Measurements from ENCODE around the gene HTD2.
"Not testable (repeated sequence)": the region's sequence is repeated elsewhere in the genome, so short reads cannot be mapped to it uniquely, and the experiment has no call there.

Gene HTD2

GRCh38 chr3:58260733-58261132 is 45.6 kb upstream of the HTD2 start:
- no peak overlapping the region for H3K9ac ChIP-seq (ENCODE audit: low read length)
- no peaks in the 10 kb centered on the region for H3K36me3 ChIP-seq (replicated peaks; ENCODE audit: insufficient read depth, low read length)
- no peaks in the 10 kb centered on the region for H3F3A ChIP-seq (ENCODE audit: insufficient read depth, low read length)
- H3K4me3 ChIP-seq (ENCODE audit: low read length): no peak overlapping the region
- no peaks in the 10 kb centered on the region for H3K9me2 ChIP-seq (replicated peaks; ENCODE audit: insufficient read depth, low read length)
- H3K4me1 ChIP-seq (ENCODE audit: low read length): no peaks in the 10 kb centered on the region
- no peak overlapping the region for H3K27ac ChIP-seq (ENCODE audit: low read length)
- H3K27me3 ChIP-seq (replicated peaks; ENCODE audit: insufficient read depth, low read length): no peaks in the 10 kb centered on the region
- H3K9me3 ChIP-seq (replicated peaks; ENCODE audit: insufficient read depth, low read length): no peaks in the 10 kb centered on the region
- no peaks in the 10 kb centered on the region for H4K20me1 ChIP-seq (ENCODE audit: insufficient read depth, low read length)
- no peak overlapping the region for H2AFZ ChIP-seq (ENCODE audit: low read length)
- no peaks in the 10 kb centered on the region for H3K79me2 ChIP-seq (ENCODE audit: low read length)
- TF ChIP-seq EZH2phosphoT487 (IDR thresholded peaks at IDR 0.05; ENCODE audit: low read length): no peak
- no peak for TF ChIP-seq CTCF (IDR thresholded peaks at IDR 0.05; ENCODE audit: low read length)
- TF ChIP-seq EZH2 (optimal IDR thresholded peaks at IDR 0.05; ENCODE audit: low read depth, low read length): no peak
- H3K4me2 ChIP-seq (ENCODE audit: low read depth, low read length): no peak overlapping the region
- DNase-seq: no peak

GRCh38 chr3:58261954-58262666 is 44.2 kb upstream of the HTD2 start:
- Histone ChIP-seq H3K79me2 (ENCODE audit: low read length) (no peaks in the 10 kb centered on the region), H3K4me2 (ENCODE audit: low read depth, low read length) (no peak overlapping the region), H3F3A (ENCODE audit: insufficient read depth, low read length) (no peaks in the 10 kb centered on the region), H2AFZ (ENCODE audit: low read length) (no peak overlapping the region), H3K4me3 (ENCODE audit: low read length) (no peak overlapping the region), H3K27ac (ENCODE audit: low read length) (no peak overlapping the region), H4K20me1 (ENCODE audit: insufficient read depth, low read length) (no peaks in the 10 kb centered on the region), H3K9me2 (replicated peaks; ENCODE audit: insufficient read depth, low read length) (no peaks in the 10 kb centered on the region), H3K27me3 (replicated peaks; ENCODE audit: insufficient read depth, low read length) (no peaks in the 10 kb centered on the region), H3K4me1 (ENCODE audit: low read length) (no peaks in the 10 kb centered on the region), H3K9ac (ENCODE audit: low read length) (no peak overlapping the region), H3K36me3 (replicated peaks; ENCODE audit: insufficient read depth, low read length) (no peaks in the 10 kb centered on the region), H3K9me3 (replicated peaks; ENCODE audit: insufficient read depth, low read length) (no peaks in the 10 kb centered on the region)
- no peak for DNase-seq
- TF ChIP-seq CTCF (IDR thresholded peaks at IDR 0.05; ENCODE audit: low read length): no peak
- TF ChIP-seq EZH2 (optimal IDR thresholded peaks at IDR 0.05; ENCODE audit: low read depth, low read length): no peak
- TF ChIP-seq EZH2phosphoT487 (IDR thresholded peaks at IDR 0.05; ENCODE audit: low read length): no peak

- H3K27ac ChIP-seq (ENCODE audit: low read length): no peak overlapping the region
- no peaks in the 10 kb centered on the region for H3K36me3 ChIP-seq (replicated peaks; ENCODE audit: insufficient read depth, low read length)
- no peak overlapping the region for H3K4me2 ChIP-seq (ENCODE audit: low read depth, low read length)
- H3F3A ChIP-seq (ENCODE audit: insufficient read depth, low read length): no peaks in the 10 kb centered on the region
- no peaks in the 10 kb centered on the region for H3K9me3 ChIP-seq (replicated peaks; ENCODE audit: insufficient read depth, low read length)
- H3K4me3 ChIP-seq (ENCODE audit: low read length): no peak overlapping the region
- no peaks in the 10 kb centered on the region for H3K27me3 ChIP-seq (replicated peaks; ENCODE audit: insufficient read depth, low read length)
- H3K9me2 ChIP-seq (replicated peaks; ENCODE audit: insufficient read depth, low read length): no peaks in the 10 kb centered on the region
- no peak for DNase-seq
- no peak overlapping the region for H3K9ac ChIP-seq (ENCODE audit: low read length)
- no peak overlapping the region for H2AFZ ChIP-seq (ENCODE audit: low read length)
- H4K20me1 ChIP-seq (ENCODE audit: insufficient read depth, low read length): no peaks in the 10 kb centered on the region
- no peaks in the 10 kb centered on the region for H3K79me2 ChIP-seq (ENCODE audit: low read length)
- H3K4me1 ChIP-seq (ENCODE audit: low read length): no peaks in the 10 kb centered on the region
- TF ChIP-seq CTCF (IDR thresholded peaks at IDR 0.05; ENCODE audit: low read length) (no peak), EZH2 (optimal IDR thresholded peaks at IDR 0.05; ENCODE audit: low read depth, low read length) (no peak), EZH2phosphoT487 (IDR thresholded peaks at IDR 0.05; ENCODE audit: low read length) (no peak)
These were observed 39.7 kb upstream of the HTD2 start for GRCh38 chr3:58266577-58266976.

- not testable (repeated sequence) for H4K20me1 ChIP-seq (ENCODE audit: insufficient read depth, low read length); H3K27ac ChIP-seq (ENCODE audit: low read length); H3F3A ChIP-seq (ENCODE audit: insufficient read depth, low read length); H3K79me2 ChIP-seq (ENCODE audit: low read length); H3K4me2 ChIP-seq (ENCODE audit: low read depth, low read length); H3K9me2 ChIP-seq (replicated peaks; ENCODE audit: insufficient read depth, low read length); DNase-seq; H2AFZ ChIP-seq (ENCODE audit: low read length); H3K4me3 ChIP-seq (ENCODE audit: low read length); H3K9me3 ChIP-seq (replicated peaks; ENCODE audit: insufficient read depth, low read length); H3K27me3 ChIP-seq (replicated peaks; ENCODE audit: insufficient read depth, low read length); H3K36me3 ChIP-seq (replicated peaks; ENCODE audit: insufficient read depth, low read length); H3K9ac ChIP-seq (ENCODE audit: low read length); H3K4me1 ChIP-seq (ENCODE audit: low read length)
These were observed 38.8 kb upstream of the HTD2 start for GRCh38 chr3:58267543-58267942.
